GM23338 (cell line): ENCODE measurements around the gene DRD4. TPM values are rescaled to one million over a fixed set of nuclear protein-coding genes. Genes with fewer than 3 reads are reported as not detected.

Experiments
- ATAC-seq: fragments of 200-7000 bp; cut with Tn5 transposase; 3 replicates; pipeline ENCODE4 v1.9.1; 2020
- DNase-seq: peaks from one replicate; pipeline ENCODE4 v3.0.0-alpha.2; 2015; ENCODE audit warnings: low spot score
- H2AFZ ChIP-seq: fragments of 200-600 bp; sonication (generic); 2 replicates; pipeline ENCODE4 v1.8.0; 2016; ENCODE audit warnings: antibody characterized with exemption, mild to moderate bottlenecking, moderate library complexity
- H3F3A ChIP-seq: fragments of 200-600 bp; sonication (generic); replicated peaks from 2 replicates; pipeline ENCODE4 v1.8.0; 2017; ENCODE audit warnings: antibody characterized with exemption, mixed run types, low read depth
- H3K27ac ChIP-seq: fragments of 200-600 bp; sonication (generic); 2 replicates; pipeline ENCODE4 v1.6.1; 2016; ENCODE audit warnings: low read depth
- H3K27me3 ChIP-seq: fragments of 200-600 bp; sonication (generic); 2 replicates; pipeline ENCODE4 v1.8.0; 2016; ENCODE audit warnings: mild to moderate bottlenecking, mixed run types, moderate library complexity; ENCODE audit not compliant: insufficient read depth
- H3K36me3 ChIP-seq: fragments of 200-600 bp; sonication (generic); 2 replicates; pipeline ENCODE4 v1.8.0; 2016; ENCODE audit warnings: mild to moderate bottlenecking; ENCODE audit not compliant: insufficient read depth
- H3K4me1 ChIP-seq: fragments of 200-600 bp; sonication (generic); 2 replicates; pipeline ENCODE4 v1.8.0; 2016; ENCODE audit warnings: mild to moderate bottlenecking, moderate library complexity; ENCODE audit not compliant: insufficient read depth
- H3K4me2 ChIP-seq: fragments of 200-600 bp; sonication (generic); 2 replicates; pipeline ENCODE4 v1.7.1; 2017; ENCODE audit warnings: mixed run types
- H3K4me3 ChIP-seq: fragments of 200-600 bp; sonication (generic); 2 replicates; pipeline ENCODE4 v1.6.1; 2016; ENCODE audit warnings: mixed run types
- H3K79me2 ChIP-seq: fragments of 200-600 bp; sonication (generic); replicated peaks from 2 replicates; pipeline ENCODE4 v1.8.0; 2017; ENCODE audit warnings: mild to moderate bottlenecking; ENCODE audit not compliant: insufficient read depth
- H3K9me2 ChIP-seq: fragments of 200-600 bp; sonication (generic); 2 replicates; pipeline ENCODE4 v1.8.0; 2017; ENCODE audit not compliant: insufficient read depth
- H4K20me1 ChIP-seq: fragments of 200-600 bp; sonication (generic); replicated peaks from 2 replicates; pipeline ENCODE4 v1.8.0; 2017; ENCODE audit warnings: mild to moderate bottlenecking; ENCODE audit not compliant: insufficient read depth
- H3K27ac Mint-ChIP-seq: 2 replicates; pipeline ENCODE4 v1.8.0; 2020; ENCODE audit warnings: inconsistent platforms, mild to moderate bottlenecking, moderate library complexity, mixed read lengths
- H3K27me3 Mint-ChIP-seq: 3 replicates; pipeline ENCODE4 v1.8.0; 2022; ENCODE audit warnings: low read depth, mild to moderate bottlenecking, moderate library complexity, mixed read lengths, inconsistent platforms; ENCODE audit not compliant: insufficient read depth, poor library complexity
- H3K36me3 Mint-ChIP-seq: 3 replicates; pipeline ENCODE4 v1.8.0; 2021; ENCODE audit warnings: low read depth, mild to moderate bottlenecking, inconsistent platforms, moderate library complexity, mixed read lengths
- H3K4me1 Mint-ChIP-seq: 3 replicates; pipeline ENCODE4 v1.8.0; 2020; ENCODE audit warnings: mild to moderate bottlenecking, inconsistent platforms, mixed read lengths
- H3K4me3 Mint-ChIP-seq: 3 replicates; pipeline ENCODE4 v1.8.0; 2021; ENCODE audit warnings: moderate library complexity, mild to moderate bottlenecking, inconsistent platforms, mixed read lengths
- H3K9me3 Mint-ChIP-seq: 3 replicates; pipeline ENCODE4 v1.8.0; 2020; ENCODE audit warnings: moderate library complexity, mild to moderate bottlenecking, inconsistent platforms, mixed read lengths
- CREB1 ChIP-seq: fragments of 250-450 bp; sonication (Bioruptor Pico); IDR thresholded peaks from 2 replicates; pipeline ENCODE4 v1.5.0; 2020; ENCODE audit warnings: low read depth, mild to moderate bottlenecking, moderate library complexity
- EZH2 ChIP-seq: fragments of 200-600 bp; sonication (generic); IDR thresholded peaks from one replicate; pipeline ENCODE4 v1.8.0; 2017; ENCODE audit warnings: antibody characterized with exemption, mild to moderate bottlenecking, low read depth; ENCODE audit not compliant: unreplicated experiment
- EZH2phosphoT487 ChIP-seq: fragments of 200-600 bp; sonication (generic); IDR thresholded peaks from one replicate; pipeline ENCODE4 v1.8.1; 2018; ENCODE audit warnings: antibody characterized with exemption; ENCODE audit not compliant: unreplicated experiment
- JUNB ChIP-seq: IDR thresholded peaks from one replicate; pipeline ENCODE4 v1.6.1; 2016; ENCODE audit warnings: antibody characterized with exemption; ENCODE audit not compliant: unreplicated experiment
- NANOG ChIP-seq: IDR thresholded peaks from 2 replicates; pipeline ENCODE4 v1.6.1; 2016; ENCODE audit warnings: antibody characterized with exemption, borderline replicate concordance
- POLR2AphosphoS5 ChIP-seq: IDR thresholded peaks from 2 replicates; pipeline ENCODE4 v1.6.1; 2016; ENCODE audit warnings: antibody characterized with exemption, low read depth
- REST ChIP-seq: IDR thresholded peaks from one replicate; pipeline ENCODE4 v1.6.1; 2018; ENCODE audit warnings: antibody characterized with exemption; ENCODE audit not compliant: unreplicated experiment
- STAT1 ChIP-seq: IDR thresholded peaks from one replicate; pipeline ENCODE4 v1.6.1; 2016; ENCODE audit warnings: antibody characterized with exemption; ENCODE audit not compliant: unreplicated experiment
- ZNF114 ChIP-seq: fragments of 250-450 bp; sonication (Bioruptor Pico); IDR thresholded peaks from 2 replicates; pipeline ENCODE4 v1.5.0; 2020; ENCODE audit warnings: mild to moderate bottlenecking, moderate library complexity
- ZNF331 ChIP-seq: fragments of 250-450 bp; sonication (Bioruptor Pico); IDR thresholded peaks from 2 replicates; pipeline ENCODE4 v1.5.0; 2020; ENCODE audit warnings: low read depth, mild to moderate bottlenecking, moderate library complexity
- ZNF462 ChIP-seq: fragments of 250-450 bp; sonication (Bioruptor Pico); IDR thresholded peaks from 2 replicates; pipeline ENCODE4 v1.5.0; 2020; ENCODE audit warnings: mild to moderate bottlenecking, moderate library complexity
- polyA plus RNA-seq: library from polyadenylated mRNA; unstranded; fragments of >200 nt; fragmentation: Nextera tagmentation; extraction: Ambion mirVana; gene quantifications from 2 replicates; pipeline ENCODE4 v1.2.1, GENCODE V29; 2016
- total RNA-seq: library from RNA; depleted of rRNA; stranded (reverse); fragments of >200 nt; shearing (Covaris generic); gene quantifications from 2 replicates; pipeline ENCODE4 v1.2.3, GENCODE V29; 2014
- TF ChIP-seq, protein P1 (sequence below): IDR thresholded peaks from 2 replicates; pipeline ENCODE4 v1.6.1; 2016; ENCODE audit warnings: antibody characterized with exemption
- TF ChIP-seq, protein P2 (sequence below), 2 experiments: fragments of 200-600 bp in 1 of 2; sonication (generic) in 1 of 2; conservative IDR thresholded peaks; 2 replicates each; pipeline versions ENCODE4 v1.5.1 to v1.6.1; 2016 to 2017; ENCODE audit warnings: antibody characterized with exemption in 2 of 2, low read depth in 2 of 2, mild to moderate bottlenecking in 2 of 2, moderate library complexity in 1 of 2

Gene DRD4
- total and polyA plus RNA-seq, 2 experiments from 2014 or later = 1.0 to 1.8 TPM

- Histone ChIP-seq H3F3A (peaks cover 13% of the 10 kb centered on the region), H3K4me2 (no peak overlapping the region), H3K27ac (no peak overlapping the region), H3K36me3 (peaks cover 20% of the 10 kb centered on the region; the same call in 1 of the 2 replicates), H3K79me2 (peaks cover 27% of the 10 kb centered on the region), H4K20me1 (peaks cover 13% of the 10 kb centered on the region), H3K4me1 (no peaks in the 10 kb centered on the region), H3K4me3 (no peak overlapping the region), H3K27me3 (no peaks in the 10 kb centered on the region), H2AFZ (no peak overlapping the region), H3K9me2 (no peaks in the 10 kb centered on the region)
- DNase-seq (no peak), ATAC-seq (no peak)
- Mint-ChIP-seq H3K36me3 (peaks cover 59% of the 10 kb centered on the region), H3K4me1 (no peaks in the 10 kb centered on the region; the same call in 2 of the 3 replicates), H3K27ac (no peak overlapping the region), H3K9me3 (no peaks in the 10 kb centered on the region; the same call in 2 of the 3 replicates), H3K27me3 (peaks cover 15% of the 10 kb centered on the region), H3K4me3 (no peak overlapping the region)
- TF ChIP-seq EZH2 (no peak), ZNF114 (CRISPR knock-in tag) (no peak), EZH2phosphoT487 (no peak), STAT1 (no peak), JUNB (no peak), POLR2AphosphoS5 (no peak), NANOG (no peak), ZNF331 (CRISPR knock-in tag) (no peak), ZNF462 (CRISPR knock-in tag) (no peak), REST (no peak), CREB1 (CRISPR knock-in tag) (no peak)
- TF ChIP-seq, protein P1, sequence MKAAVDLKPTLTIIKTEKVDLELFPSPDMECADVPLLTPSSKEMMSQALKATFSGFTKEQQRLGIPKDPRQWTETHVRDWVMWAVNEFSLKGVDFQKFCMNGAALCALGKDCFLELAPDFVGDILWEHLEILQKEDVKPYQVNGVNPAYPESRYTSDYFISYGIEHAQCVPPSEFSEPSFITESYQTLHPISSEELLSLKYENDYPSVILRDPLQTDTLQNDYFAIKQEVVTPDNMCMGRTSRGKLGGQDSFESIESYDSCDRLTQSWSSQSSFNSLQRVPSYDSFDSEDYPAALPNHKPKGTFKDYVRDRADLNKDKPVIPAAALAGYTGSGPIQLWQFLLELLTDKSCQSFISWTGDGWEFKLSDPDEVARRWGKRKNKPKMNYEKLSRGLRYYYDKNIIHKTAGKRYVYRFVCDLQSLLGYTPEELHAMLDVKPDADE = no peak
- TF ChIP-seq, protein P2, sequence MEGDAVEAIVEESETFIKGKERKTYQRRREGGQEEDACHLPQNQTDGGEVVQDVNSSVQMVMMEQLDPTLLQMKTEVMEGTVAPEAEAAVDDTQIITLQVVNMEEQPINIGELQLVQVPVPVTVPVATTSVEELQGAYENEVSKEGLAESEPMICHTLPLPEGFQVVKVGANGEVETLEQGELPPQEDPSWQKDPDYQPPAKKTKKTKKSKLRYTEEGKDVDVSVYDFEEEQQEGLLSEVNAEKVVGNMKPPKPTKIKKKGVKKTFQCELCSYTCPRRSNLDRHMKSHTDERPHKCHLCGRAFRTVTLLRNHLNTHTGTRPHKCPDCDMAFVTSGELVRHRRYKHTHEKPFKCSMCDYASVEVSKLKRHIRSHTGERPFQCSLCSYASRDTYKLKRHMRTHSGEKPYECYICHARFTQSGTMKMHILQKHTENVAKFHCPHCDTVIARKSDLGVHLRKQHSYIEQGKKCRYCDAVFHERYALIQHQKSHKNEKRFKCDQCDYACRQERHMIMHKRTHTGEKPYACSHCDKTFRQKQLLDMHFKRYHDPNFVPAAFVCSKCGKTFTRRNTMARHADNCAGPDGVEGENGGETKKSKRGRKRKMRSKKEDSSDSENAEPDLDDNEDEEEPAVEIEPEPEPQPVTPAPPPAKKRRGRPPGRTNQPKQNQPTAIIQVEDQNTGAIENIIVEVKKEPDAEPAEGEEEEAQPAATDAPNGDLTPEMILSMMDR (conservative IDR thresholded peaks at IDR 0.05; ENCODE audit: low read depth in 2 of 2) = no peak
Observed at GRCh38 chr11:587546-587945, 49.5 kb upstream of the DRD4 start.
